Endodermal cell (in vitro differentiated cells): ENCODE data around the gene UCHL3. TPM values are rescaled to one million over a fixed set of nuclear protein-coding genes. Genes with fewer than 3 reads are reported as not detected.

Experiments
- DNase-seq: peaks from one replicate; pipeline ENCODE4 v3.0.0-alpha.2; 2017
- H3K27ac ChIP-seq: 2 replicates; pipeline ENCODE4 v1.5.1; 2013; ENCODE audit warnings: mild to moderate bottlenecking, low read depth, low read length, moderate library complexity
- H3K27me3 ChIP-seq: 2 replicates; pipeline ENCODE4 v1.6.1; 2013; ENCODE audit warnings: mild to moderate bottlenecking, low read length, moderate library complexity; ENCODE audit not compliant: insufficient read depth, control insufficient read depth, poor library complexity, severe bottlenecking
- H3K36me3 ChIP-seq: 2 replicates; pipeline ENCODE4 v1.7.0; 2013; ENCODE audit warnings: mild to moderate bottlenecking, low read length, moderate library complexity; ENCODE audit not compliant: control insufficient read depth, insufficient read depth
- H3K4me1 ChIP-seq: one replicate; pipeline ENCODE4 v1.7.0; 2013; ENCODE audit warnings: low read length; ENCODE audit not compliant: control insufficient read depth, insufficient read depth
- H3K4me3 ChIP-seq: 2 replicates; pipeline ENCODE4 v1.5.1; 2013; ENCODE audit warnings: mild to moderate bottlenecking, low read length, moderate library complexity
- H3K9ac ChIP-seq: 2 replicates; pipeline ENCODE4 v1.6.1; 2013; ENCODE audit warnings: mild to moderate bottlenecking, low read length, moderate library complexity; ENCODE audit not compliant: poor library complexity, severe bottlenecking; ENCODE audit errors: extremely low read depth
- H3K9me3 ChIP-seq: 2 replicates; pipeline ENCODE4 v1.6.1; 2013; ENCODE audit warnings: mild to moderate bottlenecking, low read length, moderate library complexity; ENCODE audit not compliant: control insufficient read depth
- H3K27ac Mint-ChIP-seq: 2 replicates; pipeline ENCODE4 v1.8.0; 2020; ENCODE audit warnings: mixed read lengths
- H3K27me3 Mint-ChIP-seq: 2 replicates; pipeline ENCODE4 v1.8.0; 2021; ENCODE audit warnings: mild to moderate bottlenecking, mixed read lengths; ENCODE audit not compliant: insufficient read depth
- H3K36me3 Mint-ChIP-seq: 2 replicates; pipeline ENCODE4 v1.8.0; 2020; ENCODE audit warnings: low read depth, mixed read lengths
- H3K4me1 Mint-ChIP-seq: 2 replicates; pipeline ENCODE4 v1.8.0; 2020; ENCODE audit warnings: mixed read lengths
- H3K4me3 Mint-ChIP-seq: 2 replicates; pipeline ENCODE4 v1.8.0; 2020; ENCODE audit warnings: mild to moderate bottlenecking, moderate library complexity, mixed read lengths
- H3K9me3 Mint-ChIP-seq: 2 replicates; pipeline ENCODE4 v1.8.0; 2020; ENCODE audit warnings: mild to moderate bottlenecking, mixed read lengths
- CTCF ChIP-seq: fragments of 200-600 bp; sonication (generic); conservative IDR thresholded peaks from 2 replicates; pipeline ENCODE4 v1.5.0; 2021; ENCODE audit warnings: antibody characterized with exemption, mild to moderate bottlenecking
- WGBS, 2 experiments: methylation state at CpG; one replicate each; pipeline versions ENCODE4 v1.1.5 to v1.1.7; 2013; ENCODE audit warnings: missing lambda C conversion rate in 2 of 2, mixed read lengths in 1 of 2; ENCODE audit not compliant: insufficient coverage in 1 of 2, insufficient read length in 1 of 2; 5-methylcytosine and 5-hydroxymethylcytosine counted together
- total RNA-seq, 2 donors: library from RNA; stranded (reverse); fragmentation: NEBNext Ultra II Directional in 1 of 2; extraction: Animal tissue kit (Norgen Biotek cat#: 25700) in 1 of 2; gene quantifications; 2 replicates in 1 of 2; 3 replicates in 1 of 2; pipeline ENCODE4 v1.2.1, GENCODE V29; 2021

UCHL3 gene
- total RNA-seq, 2 donors from 2014 or later = 27.6 to 30.6 TPM

DNA sequence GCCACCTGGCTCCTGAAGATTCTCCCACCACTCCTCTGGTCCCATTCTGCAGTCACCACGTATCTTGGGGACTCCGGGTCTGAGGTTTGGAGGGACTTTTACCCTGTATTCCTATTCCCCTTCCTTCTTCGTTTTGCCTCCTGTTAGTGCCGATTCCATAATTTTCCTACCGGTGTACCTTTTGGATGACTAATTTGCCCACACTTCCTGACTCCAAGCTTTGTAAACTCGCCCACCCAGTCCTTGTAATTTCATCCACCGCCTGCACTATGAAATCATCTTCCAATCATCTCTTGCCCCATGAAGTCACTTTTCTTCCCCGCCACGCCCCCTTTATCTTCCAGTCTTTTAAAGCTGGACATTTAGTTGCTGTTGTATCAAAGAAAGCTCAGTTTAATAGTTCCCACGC is 572 bp downstream of the UCHL3 start:
- peak overlapping the region; percentile 99 for H3K27ac Mint-ChIP-seq
- H3K9me3 ChIP-seq = no peaks in the 10 kb centered on the region
- peaks cover 4% of the 10 kb centered on the region for H3K27me3 Mint-ChIP-seq
- no peaks in the 10 kb centered on the region for H3K4me1 ChIP-seq
- H3K4me3 ChIP-seq = peak overlapping the region; percentile 95
- H3K27me3 ChIP-seq = no peaks in the 10 kb centered on the region
- WGBS, 2 experiments = 0 to 7% methylated on average over 7 to 10 of the region's 10 CpGs
- H3K9ac ChIP-seq = peak overlapping the region; percentile 84
- peaks cover 8% of the 10 kb centered on the region for H3K4me1 Mint-ChIP-seq
- H3K36me3 Mint-ChIP-seq = peaks cover 6% of the 10 kb centered on the region
- TF ChIP-seq CTCF = no peak
- no peaks in the 10 kb centered on the region for H3K9me3 Mint-ChIP-seq
- no peak for DNase-seq
- peak overlapping the region; percentile 89 for H3K4me3 Mint-ChIP-seq
- H3K27ac ChIP-seq = no peak overlapping the region
- peaks cover 16% of the 10 kb centered on the region for H3K36me3 ChIP-seq

DNA sequence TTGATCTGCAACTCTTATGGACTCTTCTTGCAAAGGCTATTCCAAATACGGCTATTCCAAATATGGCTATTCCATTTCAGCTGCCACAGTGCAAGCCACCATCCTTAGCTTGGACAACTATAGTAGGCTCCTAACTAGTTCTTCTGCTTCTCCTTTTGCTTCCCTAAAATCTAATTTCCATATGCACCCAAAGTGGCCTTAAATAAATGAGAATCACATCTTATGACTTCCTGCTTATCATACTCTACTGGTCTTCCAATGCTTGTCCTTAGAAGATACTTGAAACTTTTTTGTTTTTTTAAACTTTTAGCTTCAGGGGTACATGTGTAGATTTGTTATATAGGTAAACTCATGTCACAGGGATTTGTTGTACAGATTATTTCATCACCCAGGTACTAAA is 4.9 kb downstream of the UCHL3 start:
- no peak for TF ChIP-seq CTCF
- H3K9me3 Mint-ChIP-seq = no peaks in the 10 kb centered on the region
- H3K36me3 Mint-ChIP-seq = peaks cover 9% of the 10 kb centered on the region
- no peak overlapping the region for H3K27ac Mint-ChIP-seq
- Histone ChIP-seq H3K9ac (no peak overlapping the region), H3K27me3 (no peaks in the 10 kb centered on the region), H3K36me3 (peaks cover 23% of the 10 kb centered on the region), H3K4me3 (no peak overlapping the region), H3K27ac (no peak overlapping the region), H3K4me1 (no peaks in the 10 kb centered on the region), H3K9me3 (no peaks in the 10 kb centered on the region)
- H3K27me3 Mint-ChIP-seq = no peaks in the 10 kb centered on the region
- peaks cover 8% of the 10 kb centered on the region for H3K4me1 Mint-ChIP-seq
- H3K4me3 Mint-ChIP-seq = no peak overlapping the region
- 98 to 100% methylated on average over 1 of the region's 1 CpG for WGBS, 2 experiments
- no peak for DNase-seq

- Histone ChIP-seq H3K9ac (no peak overlapping the region), H3K27ac (no peak overlapping the region), H3K4me3 (no peak overlapping the region), H3K36me3 (peaks cover 23% of the 10 kb centered on the region), H3K27me3 (no peaks in the 10 kb centered on the region), H3K9me3 (no peaks in the 10 kb centered on the region), H3K4me1 (no peaks in the 10 kb centered on the region)
- WGBS, 2 experiments = 92 to 97% methylated on average over 3 of the region's 3 CpGs
- H3K27ac Mint-ChIP-seq = no peak overlapping the region
- no peak overlapping the region for H3K4me3 Mint-ChIP-seq
- H3K36me3 Mint-ChIP-seq = peaks cover 9% of the 10 kb centered on the region
- no peak for DNase-seq
- H3K4me1 Mint-ChIP-seq = peaks cover 8% of the 10 kb centered on the region
- no peak for TF ChIP-seq CTCF
- H3K9me3 Mint-ChIP-seq = no peaks in the 10 kb centered on the region
- H3K27me3 Mint-ChIP-seq = no peaks in the 10 kb centered on the region
These were observed 5.4 kb downstream of the UCHL3 start for GRCh38 chr13:75554981-75555380.
